H1 (cell line): ENCODE results near the gene CMSS1. TPM values are rescaled to one million over a fixed set of nuclear protein-coding genes. Genes with fewer than 3 reads are reported as not detected.

ENCODE experiments used
- CTCF ChIA-PET: fragments of 300-600 bp; sonication (Branson Sonifier 250); formaldehyde crosslinking; loops from one replicate; lab custom pipeline; 2021; ENCODE audit not compliant: partially characterized antibody; lab: Charles Lee
- POLR2A ChIA-PET: fragments of 300-600 bp; sonication (Branson Sonifier 250); formaldehyde crosslinking; loops from one replicate; lab custom pipeline; 2021; ENCODE audit warnings: inconsistent platforms; ENCODE audit not compliant: partially characterized antibody; lab: Charles Lee
- DNase-seq, 2 experiments: peaks; one replicate each; pipeline versions ENCODE4 v3.0.0 to v3.0.0-alpha.2; 2010 to 2022; ENCODE audit warnings: low spot score in 2 of 2, low read depth in 1 of 2, mixed read lengths in 1 of 2
- FAIRE-seq: peaks from 2 replicates; lab custom pipeline; 2011; peaks lifted over from hg19 to GRCh38; lab: Jason Lieb, UNC
- H2AFZ ChIP-seq: 2 replicates; pipeline ENCODE4 v1.8.1; 2012; ENCODE audit warnings: low read length, inconsistent platforms
- H2AK5ac ChIP-seq: 2 replicates; pipeline ENCODE4 v1.6.1; 2013; ENCODE audit warnings: low read depth, low read length
- H2BK120ac ChIP-seq: replicated peaks from 2 replicates; pipeline ENCODE3; 2013; ENCODE audit warnings: low read depth, low read length, inconsistent platforms
- H2BK12ac ChIP-seq: 2 replicates; pipeline ENCODE4 v1.6.1; 2013; ENCODE audit warnings: low read depth, low read length
- H2BK15ac ChIP-seq: 2 replicates; pipeline ENCODE4 v1.6.1; 2013; ENCODE audit warnings: low read length
- H2BK20ac ChIP-seq: 2 replicates; pipeline ENCODE4 v1.6.1; 2013; ENCODE audit warnings: low read length
- H2BK5ac ChIP-seq: 2 replicates; pipeline ENCODE4 v1.6.1; 2013; ENCODE audit warnings: low read depth, low read length
- H3K14ac ChIP-seq: 2 replicates; pipeline ENCODE4 v1.6.1; 2013; ENCODE audit warnings: inconsistent platforms; ENCODE audit not compliant: insufficient read length
- H3K18ac ChIP-seq: 2 replicates; pipeline ENCODE4 v1.6.1; 2013; ENCODE audit warnings: low read length; ENCODE audit errors: extremely low read depth
- H3K23ac ChIP-seq: 2 replicates; pipeline ENCODE4 v1.6.1; 2013; ENCODE audit warnings: inconsistent platforms; ENCODE audit not compliant: insufficient read length
- H3K23me2 ChIP-seq: 2 replicates; pipeline ENCODE4 v1.6.1; 2013; ENCODE audit warnings: low read depth, low read length
- H3K27ac ChIP-seq: 2 replicates; pipeline ENCODE4 v1.6.1; 2011; ENCODE audit warnings: low read depth, low read length, inconsistent platforms
- H3K27me3 ChIP-seq, 4 experiments: replicated peaks in 1 of 4; 1 replicate in 1 of 4; 2 replicates in 3 of 4; pipeline versions ENCODE4 v1.6.1 to v1.8.1; 2011 to 2013; ENCODE audit warnings: low read length in 3 of 4, mild to moderate bottlenecking in 3 of 4, inconsistent platforms in 2 of 4, mixed read lengths in 2 of 4, moderate library complexity in 1 of 4; ENCODE audit not compliant: control insufficient read depth in 3 of 4, insufficient read depth in 3 of 4; ENCODE audit errors: extremely low read depth in 1 of 4
- H3K36me3 ChIP-seq, 4 experiments: 2 replicates each; pipeline versions ENCODE4 v1.6.1 to v1.8.1; 2011 to 2013; ENCODE audit warnings: mild to moderate bottlenecking in 4 of 4, low read length in 3 of 4, moderate library complexity in 2 of 4, control low read depth in 1 of 4, inconsistent platforms in 1 of 4; ENCODE audit not compliant: insufficient read depth in 4 of 4, control insufficient read depth in 2 of 4
- H3K4ac ChIP-seq: replicated peaks from 2 replicates; pipeline ENCODE3; 2013; ENCODE audit warnings: low read length, low read depth, mixed read lengths, inconsistent platforms; ENCODE audit not compliant: insufficient read length
- H3K4me1 ChIP-seq, 4 experiments: replicated peaks in 1 of 4; 1 replicate in 1 of 4; 2 replicates in 3 of 4; pipeline versions ENCODE4 v1.6.1 to v1.8.1; 2011 to 2013; ENCODE audit warnings: low read length in 3 of 4, inconsistent platforms in 2 of 4, mixed read lengths in 1 of 4; ENCODE audit not compliant: insufficient read depth in 4 of 4, control insufficient read depth in 3 of 4
- H3K4me2 ChIP-seq, 2 experiments: 2 replicates each; pipeline versions ENCODE4 v1.6.1 to v1.8.1; 2011 to 2013; ENCODE audit warnings: low read depth in 2 of 2, low read length in 2 of 2, control low read depth in 1 of 2, inconsistent platforms in 1 of 2, mild to moderate bottlenecking in 1 of 2; ENCODE audit not compliant: insufficient read depth in 1 of 2
- H3K4me3 ChIP-seq, 4 experiments: fragments of 200-600, 300-600 bp in 1 of 4; sonication (generic), shearing (Covaris generic), sonication (Bioruptor Twin) in 1 of 4; 2 replicates each; pipeline versions ENCODE4 v1.5.1 to v1.8.1; 2011 to 2016; ENCODE audit warnings: low read length in 4 of 4, low read depth in 3 of 4, control low read depth in 2 of 4, inconsistent platforms in 2 of 4, mild to moderate bottlenecking in 2 of 4, mixed read lengths in 1 of 4, moderate library complexity in 1 of 4; ENCODE audit not compliant: insufficient read depth in 2 of 4; ENCODE audit errors: extremely low read depth in 1 of 4
- H3K56ac ChIP-seq: replicated peaks from 2 replicates; pipeline ENCODE3; 2013; ENCODE audit warnings: low read depth, mild to moderate bottlenecking, mixed read lengths, low read length, inconsistent platforms; ENCODE audit not compliant: insufficient read length
- H3K79me1 ChIP-seq: 2 replicates; pipeline ENCODE4 v1.6.1; 2013; ENCODE audit warnings: low read depth, low read length, control low read depth
- H3K79me2 ChIP-seq, 2 experiments: 2 replicates each; pipeline versions ENCODE4 v1.6.1 to v1.8.1; 2012 to 2013; ENCODE audit warnings: low read length in 2 of 2, mild to moderate bottlenecking in 2 of 2, inconsistent platforms in 1 of 2; ENCODE audit not compliant: insufficient read depth in 2 of 2, control insufficient read depth in 1 of 2
- H3K9ac ChIP-seq, 4 experiments: replicated peaks in 1 of 4; 1 replicate in 1 of 4; 2 replicates in 3 of 4; pipeline versions ENCODE4 v1.6.1 to v1.8.1; 2011 to 2013; ENCODE audit warnings: low read depth in 3 of 4, low read length in 3 of 4, control low read depth in 2 of 4, mild to moderate bottlenecking in 2 of 4, moderate library complexity in 2 of 4, inconsistent platforms in 1 of 4; ENCODE audit errors: extremely low read depth in 1 of 4
- H3K9me3 ChIP-seq, 2 experiments: 2 replicates each; pipeline versions ENCODE4 v1.6.1 to v1.8.1; 2012 to 2013; ENCODE audit warnings: mild to moderate bottlenecking in 2 of 2, moderate library complexity in 2 of 2, control low read depth in 1 of 2, inconsistent platforms in 1 of 2, low read depth in 1 of 2, low read length in 1 of 2, mixed read lengths in 1 of 2; ENCODE audit not compliant: insufficient read depth in 2 of 2
- H4K20me1 ChIP-seq, 2 experiments: replicated peaks in 1 of 2; 2 replicates each; pipeline versions ENCODE3 to v1.8.1; 2011 to 2013; ENCODE audit warnings: inconsistent platforms in 2 of 2, low read length in 2 of 2, mild to moderate bottlenecking in 1 of 2; ENCODE audit not compliant: insufficient read depth in 2 of 2, control insufficient read depth in 1 of 2
- H4K5ac ChIP-seq: 2 replicates; pipeline ENCODE4 v1.6.1; 2013; ENCODE audit warnings: low read length, low read depth, mixed read lengths, inconsistent platforms; ENCODE audit not compliant: insufficient read length
- H4K8ac ChIP-seq: 2 replicates; pipeline ENCODE4 v1.8.0; 2013; ENCODE audit warnings: mild to moderate bottlenecking, moderate library complexity, low read length, inconsistent platforms; ENCODE audit not compliant: insufficient read depth; ENCODE audit errors: extremely low read depth
- H4K91ac ChIP-seq: replicated peaks from 2 replicates; pipeline ENCODE3; 2013; ENCODE audit warnings: low read length, mixed read lengths, inconsistent platforms; ENCODE audit not compliant: insufficient read length
- CBX8 ChIP-seq: fragments of 300-800, 300-1000 bp; sonication (generic); IDR thresholded peaks from 2 replicates; pipeline ENCODE4 v1.7.1; 2016; ENCODE audit warnings: low read depth, low read length, borderline replicate concordance
- CEBPB ChIP-seq: IDR thresholded peaks from 2 replicates; pipeline ENCODE4 v1.6.1; 2012; ENCODE audit warnings: low read depth, low read length
- EGR1 ChIP-seq: IDR thresholded peaks from 2 replicates; pipeline ENCODE4 v1.6.1; 2011; ENCODE audit warnings: low read depth, low read length, borderline replicate concordance
- JUND ChIP-seq: IDR thresholded peaks from 2 replicates; pipeline ENCODE4 v1.6.1; 2011; ENCODE audit warnings: mild to moderate bottlenecking, improper control_type of control experiment, low read length
- TBP ChIP-seq: IDR thresholded peaks from 2 replicates; pipeline ENCODE4 v1.6.1; 2011; ENCODE audit warnings: low read depth, low read length, improper control_type of control experiment
- USF2 ChIP-seq: IDR thresholded peaks from 2 replicates; pipeline ENCODE4 v1.6.1; 2011; ENCODE audit warnings: low read length, improper control_type of control experiment
- WGBS, 2 experiments: shearing (Covaris generic) in 1 of 2; methylation state at CpG; one replicate each; pipeline versions ENCODE4 v1.1.6 to v1.1.7; 2013 to 2015; ENCODE audit warnings: low lambda C conversion rate in 2 of 2, mixed read lengths in 2 of 2, inconsistent platforms in 1 of 2, low coverage in 1 of 2, missing lambda C conversion rate in 1 of 2; ENCODE audit not compliant: insufficient replicate concordance in 2 of 2, insufficient coverage in 1 of 2, insufficient read length in 1 of 2; ENCODE audit errors: extremely low coverage in 1 of 2, missing lambda C conversion rate in 1 of 2; 5-methylcytosine and 5-hydroxymethylcytosine counted together
- polyA plus RNA-seq, 7 experiments: library from polyadenylated mRNA; depleted of rRNA in 3 of 7; stranded (reverse) in 5 of 7; unstranded in 2 of 7; fragments of >200 nt in 5 of 7; fragments of 200-250 nt in 2 of 7; gene quantifications; 1 replicate in 5 of 7; 2 replicates in 1 of 7; 4 replicates in 1 of 7; pipeline versions ENCODE4 v1.2.1 to v1.2.3, GENCODE V29; 2011 to 2013; ENCODE audit warnings: missing spikeins in 2 of 7, mixed read lengths in 2 of 7
- total RNA-seq: library from RNA; stranded (reverse); fragmentation: NEBNext Ultra II Directional; extraction: Animal tissue kit (Norgen Biotek cat#: 25700); gene quantifications from 2 replicates; pipeline ENCODE4 v1.2.1, GENCODE V29; 2021

CMSS1 gene
- total and polyA plus RNA-seq, 2 of the 8 experiments (the other 6 are each of a cell fraction or from before 2014, with no cell fraction given) = 15.2 to 75.1 TPM

GRCh38 chr3:99982650-99983049 lies 165.0 kb downstream of the CMSS1 start:
- no peak overlapping the region for H2AK5ac ChIP-seq
- peaks cover 1% of the 10 kb centered on the region; the same call in 1 of the 2 replicates for H3K23me2 ChIP-seq
- H2BK20ac ChIP-seq = no peak overlapping the region
- TF ChIP-seq USF2 (no peak), CBX8 (no peak), JUND (no peak), CEBPB (no peak), EGR1 (no peak), TBP (no peak)
- no peak for DNase-seq
- no peak overlapping the region for H2BK12ac ChIP-seq
- no peaks in the 10 kb centered on the region for H3K36me3 ChIP-seq
- no peaks in the 10 kb centered on the region for H3K79me2 ChIP-seq
- 96% methylated on average over 2 of the region's 2 CpGs; no CpG with 5 or more reads in 1 of the 2 experiments for WGBS, 2 experiments
- H3K4me3 ChIP-seq = no peak overlapping the region
- no peak overlapping the region for H3K56ac ChIP-seq
- H3K27ac ChIP-seq = no peak overlapping the region
- no peak overlapping the region for H4K91ac ChIP-seq
- H2BK5ac ChIP-seq = no peak overlapping the region
- no peak overlapping the region for H2BK15ac ChIP-seq
- no peak overlapping the region for H4K5ac ChIP-seq
- H3K79me1 ChIP-seq = no peaks in the 10 kb centered on the region
- ChIA-PET POLR2A (no interaction called here), CTCF (interaction anchor here (1.0 kb wide), 1 partner anchor 32 kb away, joined by 3 read pairs; no protein-coding TSS in a partner anchor)
- no peak overlapping the region for H3K18ac ChIP-seq
- no peaks in the 10 kb centered on the region for H3K27me3 ChIP-seq
- no peak overlapping the region for H3K23ac ChIP-seq
- no peak overlapping the region for H3K14ac ChIP-seq
- no peak overlapping the region for H3K4me2 ChIP-seq
- H2BK120ac ChIP-seq = no peak overlapping the region
- no peak for FAIRE-seq
- no peak overlapping the region for H2AFZ ChIP-seq
- no peak overlapping the region for H3K9ac ChIP-seq
- no peaks in the 10 kb centered on the region for H4K20me1 ChIP-seq
- H3K9me3 ChIP-seq = no peaks in the 10 kb centered on the region
- no peak overlapping the region for H3K4ac ChIP-seq
- H3K4me1 ChIP-seq = no peaks in the 10 kb centered on the region
- H4K8ac ChIP-seq = no peak overlapping the region
